Measurements from ENCODE around the gene UBXN6. TPM values are rescaled to one million over a fixed set of nuclear protein-coding genes. Genes with fewer than 3 reads are reported as not detected.

Gene UBXN6
- total RNA-seq, 1 experiment from 2014 or later, result 76.5 TPM

DNA sequence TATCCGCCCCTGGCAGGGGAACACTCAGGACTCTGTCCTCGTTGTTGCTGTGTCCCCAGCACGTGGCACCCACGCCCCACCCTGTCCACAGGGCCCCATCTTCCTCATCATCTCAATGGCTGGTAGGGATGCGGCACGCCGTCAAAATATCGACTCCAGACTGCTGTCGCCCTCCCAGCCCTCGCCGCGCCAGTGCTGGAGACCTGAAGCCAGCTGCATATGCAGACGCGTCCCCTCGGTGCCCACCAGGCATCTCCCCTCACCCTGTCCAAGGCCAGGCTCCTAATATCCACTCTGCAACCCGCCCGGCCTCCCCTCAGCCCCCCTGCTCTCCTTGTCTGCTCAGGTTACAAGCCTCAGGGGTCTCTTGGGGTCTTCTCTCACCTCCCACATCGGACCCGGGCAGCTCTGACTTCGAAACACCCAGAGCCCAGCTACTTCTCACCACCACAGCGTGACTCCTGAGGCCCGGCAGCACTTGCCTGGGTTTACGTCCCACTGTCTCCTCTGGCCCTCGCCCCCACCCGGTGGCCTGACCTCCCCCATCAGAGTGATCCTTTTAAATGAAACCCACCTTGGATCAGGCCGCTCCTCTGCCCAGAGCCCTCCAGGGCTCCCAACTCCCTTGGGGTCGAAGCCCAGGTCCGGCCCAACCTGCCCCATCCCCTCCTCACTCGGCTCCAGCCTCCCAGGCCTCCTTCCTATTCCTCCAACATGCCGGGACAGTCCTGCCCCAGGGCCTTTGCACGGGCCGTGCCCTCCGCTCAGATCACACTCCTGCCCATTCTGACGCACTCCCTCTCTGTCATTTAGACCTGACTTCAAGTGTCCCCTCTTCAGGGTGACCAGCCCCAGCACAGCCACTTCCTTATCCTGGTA is 48.2 kb upstream of the UBXN6 start:
- Histone ChIP-seq H3K9me2 (ENCODE audit: insufficient read depth) (no peaks in the 10 kb centered on the region), H3K9ac (ENCODE audit: low read length) (no peak overlapping the region), H3K27ac (ENCODE audit: low read depth, low read length) (no peak overlapping the region), H3K36me3 (ENCODE audit: control insufficient read depth in 1 of 2, insufficient read depth in 2 of 2, low read length in 2 of 2) (no peaks in the 10 kb centered on the region; a peak in 1 of 4 replicates), H3K4me1 (ENCODE audit: control insufficient read depth in 1 of 2, insufficient read depth in 2 of 2, low read length in 2 of 2) (peaks cover 0 to 11% of the 10 kb centered on the region in 2 experiments; a peak in 2 of 4 replicates), H3K27me3 (ENCODE audit: insufficient read depth, low read length) (no peaks in the 10 kb centered on the region), H3K79me2 (ENCODE audit: insufficient read depth, low read length) (no peaks in the 10 kb centered on the region), H3K4me2 (ENCODE audit: low read length) (peak overlapping the region; percentile 33; the same call in 1 of the 2 replicates), H2AFZ (ENCODE audit: low read depth, low read length, poor library complexity, severe bottlenecking) (no peak overlapping the region), H3K9me3 (ENCODE audit: control insufficient read depth in 1 of 2, insufficient read depth in 1 of 2, low read depth in 1 of 2, low read length in 2 of 2) (no peaks in the 10 kb centered on the region), H3K4me3 (replicated peaks in 1 of 2; ENCODE audit: low read depth in 1 of 2, low read length in 2 of 2) (no peak overlapping the region), H4K20me1 (ENCODE audit: insufficient read depth) (no peaks in the 10 kb centered on the region)
- DNase-seq (ENCODE audit: low read depth, low spot score), result no peak
- intact Hi-C loops (cut with micrococcal nuclease), result no loop called here
- BruUV-seq (replicated peaks), result no TSS peak
- POLR2A ChIA-PET, result no interaction called here
- TF ChIP-seq POLR2AphosphoS5 (IDR thresholded peaks at IDR 0.05; ENCODE audit: low read depth, low read length), result no peak
- TF ChIP-seq EZH2 (IDR thresholded peaks at IDR 0.05), result no peak
- no peak for TF ChIP-seq SIN3A (IDR thresholded peaks at IDR 0.05; ENCODE audit: low read depth)
- no peak for TF ChIP-seq RAD21 (IDR thresholded peaks at IDR 0.05; ENCODE audit: low read depth)
- TF ChIP-seq, protein P1, sequence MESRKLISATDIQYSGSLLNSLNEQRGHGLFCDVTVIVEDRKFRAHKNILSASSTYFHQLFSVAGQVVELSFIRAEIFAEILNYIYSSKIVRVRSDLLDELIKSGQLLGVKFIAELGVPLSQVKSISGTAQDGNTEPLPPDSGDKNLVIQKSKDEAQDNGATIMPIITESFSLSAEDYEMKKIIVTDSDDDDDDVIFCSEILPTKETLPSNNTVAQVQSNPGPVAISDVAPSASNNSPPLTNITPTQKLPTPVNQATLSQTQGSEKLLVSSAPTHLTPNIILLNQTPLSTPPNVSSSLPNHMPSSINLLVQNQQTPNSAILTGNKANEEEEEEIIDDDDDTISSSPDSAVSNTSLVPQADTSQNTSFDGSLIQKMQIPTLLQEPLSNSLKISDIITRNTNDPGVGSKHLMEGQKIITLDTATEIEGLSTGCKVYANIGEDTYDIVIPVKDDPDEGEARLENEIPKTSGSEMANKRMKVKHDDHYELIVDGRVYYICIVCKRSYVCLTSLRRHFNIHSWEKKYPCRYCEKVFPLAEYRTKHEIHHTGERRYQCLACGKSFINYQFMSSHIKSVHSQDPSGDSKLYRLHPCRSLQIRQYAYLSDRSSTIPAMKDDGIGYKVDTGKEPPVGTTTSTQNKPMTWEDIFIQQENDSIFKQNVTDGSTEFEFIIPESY (IDR thresholded peaks at IDR 0.05; ENCODE audit: extremely low read depth, insufficient replicate concordance, low read length), result no peak
- TF ChIP-seq SP1 (IDR thresholded peaks at IDR 0.05; ENCODE audit: low read depth), result no peak
- no peak for TF ChIP-seq EZH2phosphoT487 (IDR thresholded peaks at IDR 0.05; ENCODE audit: borderline replicate concordance)
- no peak for TF ChIP-seq CBX3 (IDR thresholded peaks at IDR 0.05; ENCODE audit: low read depth)
- TF ChIP-seq, protein P2, sequence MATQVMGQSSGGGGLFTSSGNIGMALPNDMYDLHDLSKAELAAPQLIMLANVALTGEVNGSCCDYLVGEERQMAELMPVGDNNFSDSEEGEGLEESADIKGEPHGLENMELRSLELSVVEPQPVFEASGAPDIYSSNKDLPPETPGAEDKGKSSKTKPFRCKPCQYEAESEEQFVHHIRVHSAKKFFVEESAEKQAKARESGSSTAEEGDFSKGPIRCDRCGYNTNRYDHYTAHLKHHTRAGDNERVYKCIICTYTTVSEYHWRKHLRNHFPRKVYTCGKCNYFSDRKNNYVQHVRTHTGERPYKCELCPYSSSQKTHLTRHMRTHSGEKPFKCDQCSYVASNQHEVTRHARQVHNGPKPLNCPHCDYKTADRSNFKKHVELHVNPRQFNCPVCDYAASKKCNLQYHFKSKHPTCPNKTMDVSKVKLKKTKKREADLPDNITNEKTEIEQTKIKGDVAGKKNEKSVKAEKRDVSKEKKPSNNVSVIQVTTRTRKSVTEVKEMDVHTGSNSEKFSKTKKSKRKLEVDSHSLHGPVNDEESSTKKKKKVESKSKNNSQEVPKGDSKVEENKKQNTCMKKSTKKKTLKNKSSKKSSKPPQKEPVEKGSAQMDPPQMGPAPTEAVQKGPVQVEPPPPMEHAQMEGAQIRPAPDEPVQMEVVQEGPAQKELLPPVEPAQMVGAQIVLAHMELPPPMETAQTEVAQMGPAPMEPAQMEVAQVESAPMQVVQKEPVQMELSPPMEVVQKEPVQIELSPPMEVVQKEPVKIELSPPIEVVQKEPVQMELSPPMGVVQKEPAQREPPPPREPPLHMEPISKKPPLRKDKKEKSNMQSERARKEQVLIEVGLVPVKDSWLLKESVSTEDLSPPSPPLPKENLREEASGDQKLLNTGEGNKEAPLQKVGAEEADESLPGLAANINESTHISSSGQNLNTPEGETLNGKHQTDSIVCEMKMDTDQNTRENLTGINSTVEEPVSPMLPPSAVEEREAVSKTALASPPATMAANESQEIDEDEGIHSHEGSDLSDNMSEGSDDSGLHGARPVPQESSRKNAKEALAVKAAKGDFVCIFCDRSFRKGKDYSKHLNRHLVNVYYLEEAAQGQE (IDR thresholded peaks at IDR 0.05; ENCODE audit: low read depth), result no peak
- TF ChIP-seq JUND (IDR thresholded peaks at IDR 0.05), result no peak
- no peak for TF ChIP-seq ZFX (IDR thresholded peaks at IDR 0.05)
- TF ChIP-seq EGR1 (IDR thresholded peaks at IDR 0.05; ENCODE audit: low read depth), result no peak
- no peak for TF ChIP-seq ELF1 (IDR thresholded peaks at IDR 0.05; ENCODE audit: borderline replicate concordance, low read depth)
- ATAC-seq, result peak; percentile 9; the same call in 1 of the 2 replicates
- CTCF ChIA-PET, result no interaction called here
- RAD21 ChIA-PET (ENCODE audit: low non-redundant PET in 1 of 2, low total read pairs in 2 of 2, uncharacterized antibody in 2 of 2, unreplicated experiment in 2 of 2), result no interaction called here
